Stomach (tissue), 4 donors: ENCODE results near the gene KRTAP5-7.
"Not testable (repeated sequence)": the region's sequence is repeated elsewhere in the genome, so short reads cannot be mapped to it uniquely, and the experiment has no call there.

ENCODE experiments used
- CTCF ChIP-seq, 7 experiments: fragments of 450-650 bp in 4 of 7; fragments of 200-600 bp in 3 of 7; sonication (generic) in 3 of 7; IDR thresholded peaks; one replicate each; pipeline ENCODE4 v1.5.1; 2016 to 2019; ENCODE audit warnings: antibody characterized with exemption in 7 of 7, control low read depth in 2 of 7, mild to moderate bottlenecking in 1 of 7
- POLR2A ChIP-seq, 4 donors: fragments of 450-650 bp; IDR thresholded peaks; one replicate each; pipeline ENCODE4 v1.6.1; 2016; ENCODE audit warnings: antibody characterized with exemption in 4 of 4, control low read depth in 2 of 4, mild to moderate bottlenecking in 1 of 4, moderate library complexity in 1 of 4
- POLR2AphosphoS5 ChIP-seq, 3 donors: sonication (generic); formaldehyde crosslinking; IDR thresholded peaks; one replicate each; pipeline ENCODE4 v1.6.1; 2016; ENCODE audit warnings: antibody characterized with exemption in 3 of 3

GRCh38 chr11:71540521-71541304 is 13.6 kb downstream of the KRTAP5-7 start:
- TF ChIP-seq POLR2AphosphoS5, POLR2A, CTCF (IDR thresholded peaks at IDR 0.05): not testable (repeated sequence)
